WI38 (cell line): ENCODE data around the gene CMTM4.

ENCODE experiments used
- H3K4me3 ChIP-seq: 2 replicates; pipeline ENCODE4 v1.5.1; 2011; ENCODE audit warnings: low read depth, mild to moderate bottlenecking, control low read depth, low read length
- TF ChIP-seq, protein P1 (sequence below): IDR thresholded peaks from 2 replicates; pipeline ENCODE4 v1.5.1; 2012; ENCODE audit warnings: low read depth, mild to moderate bottlenecking, control low read depth, low read length

CMTM4 gene

DNA sequence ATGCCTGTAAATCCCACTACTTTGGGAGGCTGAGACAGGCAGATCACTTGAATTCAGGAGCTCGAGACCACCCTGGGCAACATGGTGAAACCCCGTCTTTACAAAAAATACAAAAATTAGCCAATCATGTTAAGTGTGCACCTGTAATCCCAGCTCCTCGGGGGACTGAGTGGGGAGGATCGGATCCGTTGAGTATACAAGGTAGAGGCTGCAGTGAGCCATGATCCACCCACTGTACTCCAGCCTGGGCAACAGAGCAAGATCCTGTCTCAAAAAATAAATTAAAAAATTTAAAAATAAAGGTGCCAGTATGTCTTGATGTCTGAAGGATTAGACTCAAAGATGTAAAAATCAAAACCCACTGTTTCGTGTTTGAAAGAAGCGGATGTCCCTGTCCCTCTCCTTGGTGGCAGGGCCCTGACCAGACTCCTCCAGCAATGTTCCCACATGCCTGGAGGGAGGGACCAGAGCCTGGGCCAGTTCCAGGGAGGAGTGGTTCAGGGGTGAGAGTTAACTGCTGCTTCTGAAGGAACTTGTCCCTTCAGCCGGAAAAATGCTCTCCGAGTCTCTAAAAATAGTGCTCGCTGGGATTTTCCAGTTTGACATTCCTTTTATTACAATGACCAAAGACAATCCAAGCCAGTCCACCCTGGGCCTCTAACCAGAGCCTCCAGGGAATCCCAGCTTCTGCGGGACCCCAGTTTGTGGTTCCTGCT is 9.4 kb upstream of the CMTM4 start:
- TF ChIP-seq, protein P1, sequence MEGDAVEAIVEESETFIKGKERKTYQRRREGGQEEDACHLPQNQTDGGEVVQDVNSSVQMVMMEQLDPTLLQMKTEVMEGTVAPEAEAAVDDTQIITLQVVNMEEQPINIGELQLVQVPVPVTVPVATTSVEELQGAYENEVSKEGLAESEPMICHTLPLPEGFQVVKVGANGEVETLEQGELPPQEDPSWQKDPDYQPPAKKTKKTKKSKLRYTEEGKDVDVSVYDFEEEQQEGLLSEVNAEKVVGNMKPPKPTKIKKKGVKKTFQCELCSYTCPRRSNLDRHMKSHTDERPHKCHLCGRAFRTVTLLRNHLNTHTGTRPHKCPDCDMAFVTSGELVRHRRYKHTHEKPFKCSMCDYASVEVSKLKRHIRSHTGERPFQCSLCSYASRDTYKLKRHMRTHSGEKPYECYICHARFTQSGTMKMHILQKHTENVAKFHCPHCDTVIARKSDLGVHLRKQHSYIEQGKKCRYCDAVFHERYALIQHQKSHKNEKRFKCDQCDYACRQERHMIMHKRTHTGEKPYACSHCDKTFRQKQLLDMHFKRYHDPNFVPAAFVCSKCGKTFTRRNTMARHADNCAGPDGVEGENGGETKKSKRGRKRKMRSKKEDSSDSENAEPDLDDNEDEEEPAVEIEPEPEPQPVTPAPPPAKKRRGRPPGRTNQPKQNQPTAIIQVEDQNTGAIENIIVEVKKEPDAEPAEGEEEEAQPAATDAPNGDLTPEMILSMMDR: no peak
- H3K4me3 ChIP-seq: no peak overlapping the region

DNA sequence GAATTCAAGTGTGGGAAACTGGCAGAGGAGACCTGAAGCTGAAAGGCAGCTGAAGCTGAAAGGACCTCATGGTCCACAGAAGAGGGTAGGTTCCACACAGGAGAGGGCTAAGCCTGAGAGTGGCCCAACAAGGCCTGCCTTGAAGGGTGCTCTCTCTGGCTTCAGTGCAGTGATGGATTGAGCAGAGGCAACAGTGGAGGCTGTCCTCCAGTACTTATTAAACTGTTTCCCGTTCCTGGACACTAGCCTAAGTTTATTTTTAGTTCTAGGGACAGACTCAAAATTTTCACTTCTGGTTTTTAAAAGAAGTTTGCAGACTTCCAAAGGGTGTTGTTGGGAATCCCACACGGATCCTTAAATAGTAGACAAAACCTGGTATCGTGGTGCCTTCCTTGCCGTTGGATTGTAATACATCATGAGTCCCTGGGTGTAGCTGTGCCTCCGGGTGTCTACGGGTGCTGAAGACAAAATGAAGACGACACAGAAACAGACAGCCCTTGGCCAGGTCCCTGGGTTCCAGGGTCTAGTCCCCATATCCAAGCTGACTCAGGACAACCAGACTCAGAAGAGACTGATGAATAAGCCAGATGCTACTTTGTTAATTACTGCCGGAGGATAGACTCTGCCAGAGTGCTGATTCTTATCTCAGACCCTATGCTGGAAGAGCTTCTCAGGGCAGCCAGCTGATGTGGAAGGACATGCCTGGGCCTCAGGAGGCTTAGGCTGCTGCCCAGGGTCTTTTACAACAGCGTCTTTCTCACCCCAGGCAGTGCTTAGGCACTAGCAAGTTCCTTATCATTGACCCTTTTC is 7.1 kb upstream of the CMTM4 start:
- TF ChIP-seq, protein P1: no peak
- H3K4me3 ChIP-seq: no peak overlapping the region

DNA sequence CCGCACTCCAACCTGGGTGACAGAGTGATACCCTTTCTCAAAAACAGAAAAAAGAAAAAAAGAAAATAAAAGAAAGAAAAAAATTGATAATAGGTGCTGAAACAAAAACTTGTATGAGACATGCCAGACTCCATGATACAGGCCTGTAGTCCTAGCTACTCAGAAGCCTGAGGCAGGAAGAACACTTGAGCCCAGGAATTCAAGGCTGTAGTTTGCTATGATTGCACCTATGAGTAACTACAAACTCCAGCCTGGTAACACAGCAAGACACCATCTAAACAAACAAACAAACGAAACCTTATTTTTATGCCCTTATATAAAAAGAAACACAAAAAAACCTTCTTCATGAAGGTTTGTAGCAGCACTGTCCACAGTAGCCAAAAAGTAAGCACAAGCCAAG is 5.0 kb upstream of the CMTM4 start:
- TF ChIP-seq, protein P1: no peak
- H3K4me3 ChIP-seq: no peak overlapping the region

DNA sequence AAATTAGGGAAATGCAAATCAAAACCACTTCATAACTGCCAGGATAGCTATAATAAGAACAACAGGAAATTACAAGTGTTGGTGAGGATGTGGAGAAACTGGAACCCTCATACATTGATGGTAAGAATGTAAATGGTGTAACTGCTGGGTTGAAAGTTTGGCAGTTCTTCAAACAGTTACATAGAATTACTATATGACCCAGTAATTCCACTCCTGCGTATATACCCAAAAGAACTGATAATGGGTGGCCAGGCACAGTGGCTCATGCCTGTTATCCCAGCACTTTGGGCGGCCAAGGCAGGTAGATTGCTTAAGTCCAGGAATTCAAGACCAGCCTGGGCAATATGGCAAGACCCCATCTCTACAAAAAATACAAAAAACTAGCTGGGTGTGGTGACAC is 4.5 kb upstream of the CMTM4 start:
- TF ChIP-seq, protein P1: no peak
- no peak overlapping the region for H3K4me3 ChIP-seq

DNA sequence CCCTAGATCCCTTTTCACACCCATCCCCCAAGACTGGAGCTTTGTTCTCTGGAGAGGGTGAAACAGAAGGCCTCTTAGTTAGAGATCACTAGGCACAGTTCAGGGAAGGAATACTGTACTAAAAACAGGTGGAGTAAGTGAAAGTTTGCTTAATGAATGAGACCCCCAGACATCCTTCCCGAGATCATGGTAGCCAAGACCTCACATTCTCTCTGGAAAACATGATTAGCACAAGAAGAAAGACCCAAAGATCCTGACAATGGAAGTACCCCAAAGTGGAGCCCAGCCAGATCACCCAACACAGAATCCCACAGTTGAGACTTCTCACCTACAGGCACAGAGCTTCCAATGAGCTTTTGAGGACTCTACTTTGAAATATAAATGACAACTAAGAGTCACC is 3.4 kb upstream of the CMTM4 start:
- H3K4me3 ChIP-seq: no peak overlapping the region
- TF ChIP-seq, protein P1: no peak

DNA sequence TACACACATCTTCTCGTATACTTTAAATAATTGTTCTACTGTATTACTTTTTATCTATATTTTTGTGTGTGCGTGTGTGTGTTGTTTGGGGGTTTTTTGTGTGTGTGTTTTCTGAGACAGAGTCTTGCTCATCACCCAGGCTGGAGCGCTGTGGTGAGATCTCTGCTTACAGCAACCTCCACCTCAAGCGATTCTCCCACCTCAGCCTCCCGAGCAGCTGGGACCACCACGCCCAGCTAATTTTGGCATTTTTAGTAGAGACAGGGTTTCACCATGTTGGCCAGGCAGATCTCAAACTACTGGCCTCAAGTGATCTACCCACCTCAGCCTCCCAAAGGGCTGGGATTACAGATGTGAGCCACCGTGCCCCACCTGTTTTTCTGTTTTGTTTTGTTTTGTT is 1.5 kb upstream of the CMTM4 start:
- TF ChIP-seq, protein P1: no peak
- H3K4me3 ChIP-seq: no peak overlapping the region
